Endodermal cell (in vitro differentiated cells): Measurements from ENCODE around the gene CYP2U1. TPM values are rescaled to one million over a fixed set of nuclear protein-coding genes. Genes with fewer than 3 reads are reported as not detected.

ENCODE experiments used
- DNase-seq: peaks from one replicate; pipeline ENCODE4 v3.0.0-alpha.2; 2017
- H3K27ac ChIP-seq: 2 replicates; pipeline ENCODE4 v1.5.1; 2013; ENCODE audit warnings: mild to moderate bottlenecking, low read depth, low read length, moderate library complexity
- H3K27me3 ChIP-seq: 2 replicates; pipeline ENCODE4 v1.6.1; 2013; ENCODE audit warnings: mild to moderate bottlenecking, low read length, moderate library complexity; ENCODE audit not compliant: insufficient read depth, control insufficient read depth, poor library complexity, severe bottlenecking
- H3K36me3 ChIP-seq: 2 replicates; pipeline ENCODE4 v1.7.0; 2013; ENCODE audit warnings: mild to moderate bottlenecking, low read length, moderate library complexity; ENCODE audit not compliant: control insufficient read depth, insufficient read depth
- H3K4me1 ChIP-seq: one replicate; pipeline ENCODE4 v1.7.0; 2013; ENCODE audit warnings: low read length; ENCODE audit not compliant: control insufficient read depth, insufficient read depth
- H3K4me3 ChIP-seq: 2 replicates; pipeline ENCODE4 v1.5.1; 2013; ENCODE audit warnings: mild to moderate bottlenecking, low read length, moderate library complexity
- H3K9ac ChIP-seq: 2 replicates; pipeline ENCODE4 v1.6.1; 2013; ENCODE audit warnings: mild to moderate bottlenecking, low read length, moderate library complexity; ENCODE audit not compliant: poor library complexity, severe bottlenecking; ENCODE audit errors: extremely low read depth
- H3K9me3 ChIP-seq: 2 replicates; pipeline ENCODE4 v1.6.1; 2013; ENCODE audit warnings: mild to moderate bottlenecking, low read length, moderate library complexity; ENCODE audit not compliant: control insufficient read depth
- H3K27ac Mint-ChIP-seq: 2 replicates; pipeline ENCODE4 v1.8.0; 2020; ENCODE audit warnings: mixed read lengths
- H3K27me3 Mint-ChIP-seq: 2 replicates; pipeline ENCODE4 v1.8.0; 2021; ENCODE audit warnings: mild to moderate bottlenecking, mixed read lengths; ENCODE audit not compliant: insufficient read depth
- H3K36me3 Mint-ChIP-seq: 2 replicates; pipeline ENCODE4 v1.8.0; 2020; ENCODE audit warnings: low read depth, mixed read lengths
- H3K4me1 Mint-ChIP-seq: 2 replicates; pipeline ENCODE4 v1.8.0; 2020; ENCODE audit warnings: mixed read lengths
- H3K4me3 Mint-ChIP-seq: 2 replicates; pipeline ENCODE4 v1.8.0; 2020; ENCODE audit warnings: mild to moderate bottlenecking, moderate library complexity, mixed read lengths
- H3K9me3 Mint-ChIP-seq: 2 replicates; pipeline ENCODE4 v1.8.0; 2020; ENCODE audit warnings: mild to moderate bottlenecking, mixed read lengths
- CTCF ChIP-seq: fragments of 200-600 bp; sonication (generic); conservative IDR thresholded peaks from 2 replicates; pipeline ENCODE4 v1.5.0; 2021; ENCODE audit warnings: antibody characterized with exemption, mild to moderate bottlenecking
- WGBS, 2 experiments: methylation state at CpG; one replicate each; pipeline versions ENCODE4 v1.1.5 to v1.1.7; 2013; ENCODE audit warnings: missing lambda C conversion rate in 2 of 2, mixed read lengths in 1 of 2; ENCODE audit not compliant: insufficient coverage in 1 of 2, insufficient read length in 1 of 2; 5-methylcytosine and 5-hydroxymethylcytosine counted together
- total RNA-seq, 2 donors: library from RNA; stranded (reverse); fragmentation: NEBNext Ultra II Directional in 1 of 2; extraction: Animal tissue kit (Norgen Biotek cat#: 25700) in 1 of 2; gene quantifications; 2 replicates in 1 of 2; 3 replicates in 1 of 2; pipeline ENCODE4 v1.2.1, GENCODE V29; 2021

Gene CYP2U1
- total RNA-seq, 2 donors from 2014 or later: 2.2 to 3.7 TPM

- H3K4me1 ChIP-seq: no peaks in the 10 kb centered on the region
- DNase-seq: no peak
- no peaks in the 10 kb centered on the region for H3K9me3 ChIP-seq
- Mint-ChIP-seq H3K27me3 (no peaks in the 10 kb centered on the region), H3K4me1 (no peaks in the 10 kb centered on the region), H3K9me3 (no peaks in the 10 kb centered on the region), H3K36me3 (no peaks in the 10 kb centered on the region), H3K4me3 (no peak overlapping the region), H3K27ac (no peak overlapping the region)
- TF ChIP-seq CTCF: no peak
- H3K4me3 ChIP-seq: no peak overlapping the region
- no peaks in the 10 kb centered on the region for H3K36me3 ChIP-seq
- no peaks in the 10 kb centered on the region for H3K27me3 ChIP-seq
- WGBS, 2 experiments: 90 to 100% methylated on average over 3 of the region's 3 CpGs
- no peak overlapping the region for H3K27ac ChIP-seq
- no peak overlapping the region for H3K9ac ChIP-seq
Observed at GRCh38 chr4:107945809-107946208, 14.5 kb downstream of the CYP2U1 start.

GRCh38 chr4:107950746-107951540 is 19.6 kb downstream of the CYP2U1 start:
- 90% methylated on average over 1 of the region's 2 CpGs; no CpG with 5 or more reads in 1 of the 2 experiments for WGBS, 2 experiments
- DNase-seq: no peak
- Mint-ChIP-seq H3K4me3 (no peak overlapping the region), H3K27me3 (no peaks in the 10 kb centered on the region), H3K9me3 (peaks cover 6% of the 10 kb centered on the region), H3K4me1 (no peaks in the 10 kb centered on the region), H3K27ac (no peak overlapping the region), H3K36me3 (no peaks in the 10 kb centered on the region)
- H3K27me3 ChIP-seq: no peaks in the 10 kb centered on the region
- H3K9me3 ChIP-seq: peaks cover 3% of the 10 kb centered on the region
- TF ChIP-seq CTCF: no peak
- H3K36me3 ChIP-seq: no peaks in the 10 kb centered on the region
- no peak overlapping the region for H3K9ac ChIP-seq
- H3K27ac ChIP-seq: no peak overlapping the region
- no peaks in the 10 kb centered on the region for H3K4me1 ChIP-seq
- H3K4me3 ChIP-seq: no peak overlapping the region

- no peak overlapping the region for H3K27ac Mint-ChIP-seq
- H3K9me3 ChIP-seq: peaks cover 7% of the 10 kb centered on the region
- DNase-seq: no peak
- TF ChIP-seq CTCF: no peak
- no peak overlapping the region for H3K9ac ChIP-seq
- H3K4me3 ChIP-seq: no peak overlapping the region
- no peak overlapping the region for H3K4me3 Mint-ChIP-seq
- peaks cover 3% of the 10 kb centered on the region for H3K36me3 Mint-ChIP-seq
- H3K27me3 Mint-ChIP-seq: no peaks in the 10 kb centered on the region
- H3K4me1 ChIP-seq: no peaks in the 10 kb centered on the region
- H3K27ac ChIP-seq: no peak overlapping the region
- H3K36me3 ChIP-seq: no peaks in the 10 kb centered on the region
- H3K4me1 Mint-ChIP-seq: no peaks in the 10 kb centered on the region
- no peaks in the 10 kb centered on the region for H3K27me3 ChIP-seq
- peaks cover 12% of the 10 kb centered on the region for H3K9me3 Mint-ChIP-seq
Observed at GRCh38 chr4:107951551-107951950, 20.2 kb downstream of the CYP2U1 start.
